ENCODE data around the gene PGA5. TPM values are rescaled to one million over a fixed set of nuclear protein-coding genes. Genes with fewer than 3 reads are reported as not detected.

PGA5 gene
- total and polyA plus RNA-seq, 10 of the 15 experiments (the other 5 are each of a cell fraction or from before 2014, with no cell fraction given): not detected

GRCh38 chr11:61274084-61274483 lies 33.1 kb downstream of the PGA5 start:
- in situ Hi-C loops (cut with MboI) (no loop called here), intact Hi-C loops (cut with micrococcal nuclease; ENCODE audit: unreplicated experiment) (no loop called here)
- ChIA-PET POLR2A (no interaction called here), RAD21 (ENCODE audit: unreplicated experiment) (no interaction called here), CTCF (no interaction called here), SMC1A (ENCODE audit: uncharacterized antibody, unreplicated experiment) (no interaction called here)
- Histone ChIP-seq H3K4me2 (ENCODE audit: control insufficient read depth, insufficient read depth) (no peak overlapping the region), H3K27me3 (replicated peaks in 1 of 2; ENCODE audit: control insufficient read depth in 2 of 2, insufficient read depth in 2 of 2, low read length in 1 of 2) (no peaks in the 10 kb centered on the region), H3K9me3 (replicated peaks; ENCODE audit: control insufficient read depth, insufficient read depth, low read length) (no peaks in the 10 kb centered on the region), H3K4me3 (no peak overlapping the region), H3K79me2 (ENCODE audit: control insufficient read depth, insufficient read depth, low read length) (no peaks in the 10 kb centered on the region), H4K20me1 (ENCODE audit: control insufficient read depth, insufficient read depth) (no peaks in the 10 kb centered on the region), H2AFZ (ENCODE audit: control insufficient read depth, low read depth, low read length) (no peak overlapping the region), H3K36me3 (ENCODE audit: control insufficient read depth in 2 of 2, insufficient read depth in 2 of 2, low read length in 1 of 2) (no peaks in the 10 kb centered on the region), H3K9ac (ENCODE audit: control insufficient read depth, insufficient read depth, low read length) (no peak overlapping the region), H3K4me1 (ENCODE audit: control insufficient read depth, insufficient read depth, low read length) (no peaks in the 10 kb centered on the region), H3K27ac (ENCODE audit: control insufficient read depth, insufficient read depth) (no peak overlapping the region)
- ATAC-seq (no peak), DNase-seq (ENCODE audit: low read depth, low spot score) (no peak), FAIRE-seq (no peak)
- TF ChIP-seq STAT3 (IDR thresholded peaks at IDR 0.05; ENCODE audit: low read depth, low read length): no peak
- TF ChIP-seq ASH2L (IDR thresholded peaks at IDR 0.05; ENCODE audit: borderline replicate concordance, low read depth): no peak
- TF ChIP-seq MEF2B (IDR thresholded peaks at IDR 0.05; ENCODE audit: partially characterized antibody, poor library complexity, severe bottlenecking): no peak
- TF ChIP-seq ZNF622 (IDR thresholded peaks at IDR 0.05): no peak
- no peak for TF ChIP-seq NFYB (IDR thresholded peaks at IDR 0.05; ENCODE audit: insufficient read depth, low read depth, low read length)
- no peak for TF ChIP-seq EP300 (IDR thresholded peaks at IDR 0.05; ENCODE audit: borderline replicate concordance in 1 of 2, control insufficient read depth in 1 of 2, low read depth in 2 of 2, low read length in 2 of 2)
- no peak for TF ChIP-seq BHLHE40 (IDR thresholded peaks at IDR 0.05; ENCODE audit: borderline replicate concordance in 1 of 2, low read depth in 2 of 2, low read length in 1 of 2)
- TF ChIP-seq YY1 (IDR thresholded peaks at IDR 0.05; ENCODE audit: low read depth, low read length): no peak
- no peak for TF ChIP-seq NKRF (conservative IDR thresholded peaks at IDR 0.05)
- TF ChIP-seq NFYA (IDR thresholded peaks at IDR 0.05; ENCODE audit: borderline replicate concordance, low read depth, low read length): no peak
- no peak for TF ChIP-seq NRF1 (conservative IDR thresholded peaks at IDR 0.05; ENCODE audit: low read depth, low read length)
- TF ChIP-seq SIX5 (IDR thresholded peaks at IDR 0.05; ENCODE audit: low read depth, low read length, severe bottlenecking): no peak
- no peak for TF ChIP-seq ATF3 (IDR thresholded peaks at IDR 0.05; ENCODE audit: borderline replicate concordance, extremely low read depth, low read depth, low read length)
- no peak for TF ChIP-seq RCOR1 (conservative IDR thresholded peaks at IDR 0.05; ENCODE audit: low read depth, low read length)
- no peak for TF ChIP-seq SMARCA5 (IDR thresholded peaks at IDR 0.05)
- TF ChIP-seq RUNX3 (IDR thresholded peaks at IDR 0.05; ENCODE audit: low read length): no peak
- no TSS peak for BruUV-seq (replicated peaks)
- WGBS (ENCODE audit: insufficient coverage, insufficient replicate concordance, low lambda C conversion rate, missing lambda C conversion rate): 72% methylated on average over 4 of the region's 4 CpGs
